Measurements from ENCODE around the gene NDUFS3. TPM values are rescaled to one million over a fixed set of nuclear protein-coding genes. Genes with fewer than 3 reads are reported as not detected.

NDUFS3 gene
- total RNA-seq, 1 donor from 2014 or later = 199 TPM

GRCh38 chr11:47573321-47573720 lies 5.6 kb upstream of the NDUFS3 start:
- H3K27ac Mint-ChIP-seq (ENCODE audit: unreplicated experiment) = peak overlapping the region; percentile 53
- TF ChIP-seq CTCF (IDR thresholded peaks at IDR 0.05; ENCODE audit: unreplicated experiment) = no peak
- H3K9me3 Mint-ChIP-seq (ENCODE audit: unreplicated experiment) = no peaks in the 10 kb centered on the region
- H3K27me3 Mint-ChIP-seq (ENCODE audit: unreplicated experiment) = peaks cover 7% of the 10 kb centered on the region
- no peak for DNase-seq (ENCODE audit: low spot score)
- peaks cover 27% of the 10 kb centered on the region for H3K36me3 Mint-ChIP-seq (ENCODE audit: low read depth, unreplicated experiment)
- peaks cover 44% of the 10 kb centered on the region for H3K4me1 Mint-ChIP-seq (ENCODE audit: unreplicated experiment)
- H3K4me3 Mint-ChIP-seq (ENCODE audit: unreplicated experiment) = no peak overlapping the region

GRCh38 chr11:47577460-47578041 lies 1.3 kb upstream of the NDUFS3 start:
- peak overlapping the region; percentile 99 for H3K27ac Mint-ChIP-seq (ENCODE audit: unreplicated experiment)
- H3K4me1 Mint-ChIP-seq (ENCODE audit: unreplicated experiment) = peaks cover 58% of the 10 kb centered on the region
- H3K27me3 Mint-ChIP-seq (ENCODE audit: unreplicated experiment) = peaks cover 25% of the 10 kb centered on the region
- no peak for DNase-seq (ENCODE audit: low spot score)
- TF ChIP-seq CTCF (IDR thresholded peaks at IDR 0.05; ENCODE audit: unreplicated experiment) = no peak
- peak overlapping the region; percentile 100 for H3K4me3 Mint-ChIP-seq (ENCODE audit: unreplicated experiment)
- H3K9me3 Mint-ChIP-seq (ENCODE audit: unreplicated experiment) = no peaks in the 10 kb centered on the region
- H3K36me3 Mint-ChIP-seq (ENCODE audit: low read depth, unreplicated experiment) = peaks cover 48% of the 10 kb centered on the region

GRCh38 chr11:47583844-47584243 lies 5.0 kb downstream of the NDUFS3 start:
- peak overlapping the region; percentile 80 for H3K4me3 Mint-ChIP-seq (ENCODE audit: unreplicated experiment)
- H3K27me3 Mint-ChIP-seq (ENCODE audit: unreplicated experiment) = peaks cover 35% of the 10 kb centered on the region
- H3K36me3 Mint-ChIP-seq (ENCODE audit: low read depth, unreplicated experiment) = peaks cover 41% of the 10 kb centered on the region
- no peak for TF ChIP-seq CTCF (IDR thresholded peaks at IDR 0.05; ENCODE audit: unreplicated experiment)
- H3K4me1 Mint-ChIP-seq (ENCODE audit: unreplicated experiment) = peaks cover 47% of the 10 kb centered on the region
- no peaks in the 10 kb centered on the region for H3K9me3 Mint-ChIP-seq (ENCODE audit: unreplicated experiment)
- H3K27ac Mint-ChIP-seq (ENCODE audit: unreplicated experiment) = peak overlapping the region; percentile 70
- no peak for DNase-seq (ENCODE audit: low spot score)

GRCh38 chr11:47586098-47586855 lies 7.4 kb downstream of the NDUFS3 start, which contains the start of gene FAM180B:
Gene FAM180B (plus strand): TSS chr11:47586678. CDS start chr11:47586769, 91 bp downstream.
- peaks cover 31% of the 10 kb centered on the region for H3K4me1 Mint-ChIP-seq (ENCODE audit: unreplicated experiment)
- H3K4me3 Mint-ChIP-seq (ENCODE audit: unreplicated experiment) = peak within 1 kb of the TSS; percentile 58
- H3K27ac Mint-ChIP-seq (ENCODE audit: unreplicated experiment) = peak within 1 kb of the TSS; percentile 9
- no peak for TF ChIP-seq CTCF (IDR thresholded peaks at IDR 0.05; ENCODE audit: unreplicated experiment)
- peaks cover 26% of the 10 kb centered on the region for H3K27me3 Mint-ChIP-seq (ENCODE audit: unreplicated experiment)
- peaks cover 39% of the 10 kb centered on the region for H3K36me3 Mint-ChIP-seq (ENCODE audit: low read depth, unreplicated experiment)
- no peaks in the 10 kb centered on the region for H3K9me3 Mint-ChIP-seq (ENCODE audit: unreplicated experiment)
- no peak for DNase-seq (ENCODE audit: low spot score)

All from endothelial cell (in vitro differentiated cells).